Measurements from ENCODE around the gene C9orf153.
"Not testable (repeated sequence)": the region's sequence is repeated elsewhere in the genome, so short reads cannot be mapped to it uniquely, and the experiment has no call there.

C9orf153 gene

GRCh38 chr9:86263876-86264275 lies 4.4 kb upstream of the C9orf153 start:
- DNase-seq (ENCODE audit: low spot score), result no peak

GRCh38 chr9:86262492-86262891 lies 3.0 kb upstream of the C9orf153 start:
- DNase-seq (ENCODE audit: low spot score), result no peak

GRCh38 chr9:86257391-86257790 lies 2.1 kb downstream of the C9orf153 start:
- no peak for DNase-seq (ENCODE audit: low spot score)

GRCh38 chr9:86256653-86257052 lies 2.8 kb downstream of the C9orf153 start:
- no peak for DNase-seq (ENCODE audit: low spot score)

GRCh38 chr9:86253577-86253976 lies 5.9 kb downstream of the C9orf153 start:
- DNase-seq (ENCODE audit: low spot score), result no peak

GRCh38 chr9:86252870-86253269 lies 6.6 kb downstream of the C9orf153 start:
- no peak for DNase-seq (ENCODE audit: low spot score)

GRCh38 chr9:86250123-86250522 lies 9.3 kb downstream of the C9orf153 start:
- no peak for DNase-seq (ENCODE audit: low spot score)

GRCh38 chr9:86248746-86249145 lies 10.7 kb downstream of the C9orf153 start:
- DNase-seq (ENCODE audit: low spot score), result no peak

GRCh38 chr9:86246752-86247161 lies 12.7 kb downstream of the C9orf153 start:
- peak; percentile 15 for DNase-seq (ENCODE audit: low spot score)

- no peak for DNase-seq (ENCODE audit: low spot score)
These were observed 17.4 kb downstream of the C9orf153 start for GRCh38 chr9:86242071-86242470.

GRCh38 chr9:86241216-86241615 lies 18.2 kb downstream of the C9orf153 start:
- DNase-seq (ENCODE audit: low spot score), result no peak

GRCh38 chr9:86238861-86239770 lies 20.3 kb downstream of the C9orf153 start:
- DNase-seq (ENCODE audit: low spot score), result no peak

- DNase-seq (ENCODE audit: low spot score), result no peak
These were observed 28.6 kb downstream of the C9orf153 start for GRCh38 chr9:86230858-86231257.

GRCh38 chr9:86222667-86223066 lies 36.8 kb downstream of the C9orf153 start:
- DNase-seq (ENCODE audit: low spot score), result no peak

- no peak for DNase-seq (ENCODE audit: low spot score)
These were observed 39.9 kb downstream of the C9orf153 start for GRCh38 chr9:86219606-86220005.

- no peak for DNase-seq (ENCODE audit: low spot score)
These were observed 42.2 kb downstream of the C9orf153 start for GRCh38 chr9:86217076-86217755.

GRCh38 chr9:86207193-86207592 lies 52.3 kb downstream of the C9orf153 start:
- DNase-seq (ENCODE audit: low spot score), result no peak

- peak; percentile 30 for DNase-seq (ENCODE audit: low spot score)
These were observed 57.0 kb downstream of the C9orf153 start for GRCh38 chr9:86202338-86202882.

- DNase-seq (ENCODE audit: low spot score), result no peak
These were observed 57.8 kb downstream of the C9orf153 start for GRCh38 chr9:86201474-86202337.

GRCh38 chr9:86200599-86201162 lies 58.8 kb downstream of the C9orf153 start:
- no peak for DNase-seq (ENCODE audit: low spot score)

GRCh38 chr9:86193088-86193487 lies 66.4 kb downstream of the C9orf153 start:
- no peak for DNase-seq (ENCODE audit: low spot score)

GRCh38 chr9:86190700-86191099 lies 68.8 kb downstream of the C9orf153 start:
- not testable (repeated sequence) for DNase-seq (ENCODE audit: low spot score)

All from globus pallidus (tissue), 1 donor.